ENCODE data around the gene NPR1.
A peak's percentile ranks its signal among the peaks of the same experiment; 100 is the strongest.
"Not testable (repeated sequence)": the region's sequence is repeated elsewhere in the genome, so short reads cannot be mapped to it uniquely, and the experiment has no call there.

NPR1 gene

GRCh38 chr1:153678519-153679336 lies at the start of gene NPR1:
Gene NPR1, plus strand, starts transcription at chr1:153678688. Its CDS starts 421 bp downstream, at chr1:153679109.
- no peak for DNase-seq

GRCh38 chr1:153629343-153629665 lies 49.2 kb upstream of the NPR1 start:
- DNase-seq = no peak

DNA sequence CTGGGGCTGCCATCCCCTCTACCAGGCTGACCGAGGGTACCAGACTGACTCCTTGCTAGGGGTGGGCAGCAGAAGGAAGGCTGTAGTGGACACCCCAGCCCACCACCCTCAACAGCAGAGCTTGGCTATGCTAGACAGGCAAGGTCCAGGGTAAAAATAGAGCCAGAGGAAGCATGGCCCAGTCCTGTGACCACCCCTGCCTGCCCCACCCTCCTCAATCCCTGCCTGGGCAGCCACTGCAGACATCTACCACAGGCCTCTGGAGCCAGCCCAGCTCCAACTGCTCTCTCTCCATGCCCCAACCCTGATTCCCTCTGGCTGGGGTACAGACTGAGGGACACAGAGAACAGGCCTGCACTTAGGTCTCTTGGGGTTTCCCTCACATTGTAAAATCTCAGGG lies 48.5 kb upstream of the NPR1 start:
- no peak for DNase-seq

DNA sequence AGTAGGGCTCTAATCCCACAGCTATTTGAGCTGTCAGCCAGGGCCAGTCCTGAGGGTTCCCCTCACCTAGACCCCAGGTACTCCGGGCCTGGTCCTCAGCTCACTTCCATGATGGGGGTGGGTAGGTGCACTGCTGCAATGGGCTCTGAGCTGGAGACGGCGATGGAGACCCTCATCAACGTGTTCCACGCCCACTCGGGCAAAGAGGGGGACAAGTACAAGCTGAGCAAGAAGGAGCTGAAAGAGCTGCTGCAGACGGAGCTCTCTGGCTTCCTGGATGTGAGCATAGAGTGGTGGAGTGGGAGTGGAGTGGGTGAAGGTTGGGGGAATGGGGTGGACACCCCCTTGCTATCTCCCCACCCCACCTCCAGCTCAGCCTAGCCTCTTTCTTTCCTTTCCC lies 48.1 kb upstream of the NPR1 start:
- no peak for DNase-seq

DNA sequence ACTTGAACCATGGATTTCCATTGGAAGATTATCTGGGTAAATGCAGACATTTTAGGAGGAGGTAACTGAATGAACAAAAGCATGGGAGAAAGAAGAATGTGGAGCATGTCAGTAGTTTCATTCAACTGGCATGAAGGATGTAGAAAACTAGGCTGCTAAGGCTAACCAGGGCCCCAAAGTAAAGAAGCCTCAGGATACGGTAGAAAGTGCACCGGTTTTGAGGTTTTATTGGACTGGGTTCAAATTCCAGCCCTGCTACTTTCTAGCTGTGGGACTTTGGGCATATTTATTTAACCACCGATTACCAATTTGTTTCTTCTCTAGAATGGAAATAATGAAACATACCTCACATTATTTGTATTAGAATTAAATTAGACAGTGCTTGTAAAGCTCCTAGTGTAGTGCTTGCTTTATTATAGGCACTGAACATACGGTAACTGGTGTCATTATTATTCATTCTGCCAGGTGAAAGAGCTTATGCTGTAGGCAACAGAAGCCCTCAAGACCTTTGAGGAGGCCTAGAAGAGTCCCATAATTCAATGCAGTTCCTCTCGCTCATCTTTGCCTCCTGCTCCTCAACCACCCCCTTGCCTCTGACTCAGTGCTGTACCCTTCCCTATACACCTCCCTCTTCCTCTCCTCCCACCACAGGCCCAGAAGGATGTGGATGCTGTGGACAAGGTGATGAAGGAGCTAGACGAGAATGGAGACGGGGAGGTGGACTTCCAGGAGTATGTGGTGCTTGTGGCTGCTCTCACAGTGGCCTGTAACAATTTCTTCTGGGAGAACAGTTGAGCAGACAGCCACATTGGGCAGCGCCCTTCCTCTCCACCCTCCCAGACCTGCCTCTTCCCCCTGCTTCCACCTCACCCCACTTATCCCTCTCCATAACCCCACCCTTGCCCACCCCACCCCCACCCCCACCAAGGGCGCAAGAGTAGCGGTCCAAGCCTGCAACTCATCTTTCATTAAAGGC lies 47.2 kb upstream of the NPR1 start:
- DNase-seq = no peak

DNA sequence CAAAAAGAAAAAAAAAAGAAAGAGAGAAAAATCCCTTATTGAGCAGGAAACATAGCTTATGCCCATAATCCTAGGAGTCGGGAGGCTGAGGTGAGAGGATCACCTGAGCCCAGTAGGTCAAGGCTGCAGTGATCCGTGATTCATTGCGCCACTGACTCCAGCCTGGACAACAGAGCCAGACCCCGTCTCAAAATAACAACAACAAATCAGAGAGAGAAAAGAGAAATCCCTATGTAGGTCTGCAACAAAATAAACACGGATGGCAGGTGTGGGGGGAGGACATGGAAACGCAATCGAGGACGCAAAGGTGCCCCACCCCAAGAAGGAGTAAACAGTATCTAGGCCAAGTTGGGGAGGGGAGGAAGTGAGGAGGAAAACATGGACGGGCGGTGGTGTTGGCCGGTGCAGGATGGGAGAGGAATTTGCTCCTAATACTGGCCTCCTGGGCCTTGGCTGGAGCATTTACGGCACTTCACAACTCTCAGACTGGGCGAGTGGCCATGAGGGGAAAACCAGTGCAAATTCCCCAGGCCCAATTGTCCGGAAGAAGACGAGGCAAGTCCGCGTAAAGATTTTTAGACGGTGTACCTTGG lies 45.2 kb upstream of the NPR1 start:
- no peak for DNase-seq

DNA sequence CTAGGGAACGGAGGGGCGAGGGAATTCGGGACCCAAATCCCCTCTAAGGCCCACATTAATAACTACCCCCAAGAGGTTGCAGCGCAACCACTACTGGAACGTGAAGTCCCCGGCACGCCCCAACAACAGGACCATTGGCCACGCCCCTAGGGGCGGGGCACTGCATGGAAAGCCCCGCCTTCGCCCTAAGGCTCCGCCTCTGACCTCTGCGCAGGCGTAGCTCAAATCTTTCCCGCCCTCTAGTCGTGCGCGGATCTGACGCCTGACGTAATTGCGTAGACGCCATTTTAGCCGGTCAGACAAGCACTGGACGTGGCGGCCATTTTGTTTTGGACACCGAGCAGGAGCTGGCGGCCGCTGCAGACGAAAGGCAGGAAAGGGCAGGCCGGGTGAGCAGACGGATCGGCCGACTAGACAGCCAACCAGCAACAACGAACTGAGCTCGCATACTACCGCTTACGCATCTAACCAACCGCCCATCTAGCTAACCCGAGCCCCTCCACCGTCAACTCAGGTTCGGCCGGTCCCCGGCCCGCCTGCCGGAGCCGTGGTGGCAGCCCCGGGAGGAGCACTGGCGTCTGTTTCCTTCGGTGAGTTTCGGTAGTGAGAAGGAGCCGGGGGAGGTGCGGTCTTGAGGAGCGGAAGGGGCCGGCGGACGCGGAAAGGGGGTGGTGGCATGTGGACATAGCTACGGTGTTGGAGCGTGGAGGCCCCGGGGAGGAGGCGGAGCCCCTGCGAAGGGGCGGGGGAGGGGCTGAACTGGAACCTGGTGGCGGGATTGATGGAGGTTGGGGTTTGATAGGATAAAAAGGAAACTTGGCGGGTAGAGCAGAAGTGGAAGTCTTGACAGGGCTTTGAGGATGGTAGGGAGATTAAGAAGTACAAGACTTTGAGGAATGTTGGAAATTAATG lies 44.5 kb upstream of the NPR1 start, which contains the start of gene CHTOP:
Gene CHTOP, plus strand, starts transcription at position 313 of the 912 bp plus-strand sequence. CDS start 2,523 bp downstream, outside the sequence.
- peak; percentile 95 for DNase-seq

GRCh38 chr1:153635872-153636271 lies 42.6 kb upstream of the NPR1 start:
- no peak for DNase-seq

GRCh38 chr1:153636312-153636711 lies 42.2 kb upstream of the NPR1 start:
- no peak for DNase-seq

DNA sequence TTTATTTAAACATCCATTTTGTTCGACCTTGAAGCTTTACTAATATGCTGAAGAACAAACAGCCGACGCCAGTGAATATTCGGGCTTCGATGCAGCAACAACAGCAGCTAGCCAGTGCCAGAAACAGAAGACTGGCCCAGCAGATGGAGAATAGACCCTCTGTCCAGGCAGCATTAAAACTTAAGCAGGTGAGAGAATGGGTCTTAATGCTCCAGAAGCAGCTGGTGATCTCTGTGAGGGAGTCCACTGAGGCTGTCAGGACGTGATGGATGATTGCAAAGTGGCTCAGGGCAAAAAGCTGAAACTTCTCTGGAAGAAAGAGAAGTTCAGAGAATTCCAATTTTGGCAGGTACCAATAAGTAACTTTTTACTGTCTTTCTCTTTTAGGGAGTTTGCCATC lies 40.2 kb upstream of the NPR1 start:
- DNase-seq = no peak

GRCh38 chr1:153639280-153639679 lies 39.2 kb upstream of the NPR1 start:
- DNase-seq = no peak

- DNase-seq = not testable (repeated sequence)
Measured at GRCh38 chr1:153640213-153640612, 38.3 kb upstream of the NPR1 start.

- no peak for DNase-seq
Measured at GRCh38 chr1:153640861-153641260, 37.6 kb upstream of the NPR1 start.

GRCh38 chr1:153642161-153642560 lies 36.3 kb upstream of the NPR1 start:
- no peak for DNase-seq

- DNase-seq = no peak
Measured at GRCh38 chr1:153643100-153643499, 35.4 kb upstream of the NPR1 start.

GRCh38 chr1:153643816-153644215 lies 34.7 kb upstream of the NPR1 start:
- DNase-seq = no peak

DNA sequence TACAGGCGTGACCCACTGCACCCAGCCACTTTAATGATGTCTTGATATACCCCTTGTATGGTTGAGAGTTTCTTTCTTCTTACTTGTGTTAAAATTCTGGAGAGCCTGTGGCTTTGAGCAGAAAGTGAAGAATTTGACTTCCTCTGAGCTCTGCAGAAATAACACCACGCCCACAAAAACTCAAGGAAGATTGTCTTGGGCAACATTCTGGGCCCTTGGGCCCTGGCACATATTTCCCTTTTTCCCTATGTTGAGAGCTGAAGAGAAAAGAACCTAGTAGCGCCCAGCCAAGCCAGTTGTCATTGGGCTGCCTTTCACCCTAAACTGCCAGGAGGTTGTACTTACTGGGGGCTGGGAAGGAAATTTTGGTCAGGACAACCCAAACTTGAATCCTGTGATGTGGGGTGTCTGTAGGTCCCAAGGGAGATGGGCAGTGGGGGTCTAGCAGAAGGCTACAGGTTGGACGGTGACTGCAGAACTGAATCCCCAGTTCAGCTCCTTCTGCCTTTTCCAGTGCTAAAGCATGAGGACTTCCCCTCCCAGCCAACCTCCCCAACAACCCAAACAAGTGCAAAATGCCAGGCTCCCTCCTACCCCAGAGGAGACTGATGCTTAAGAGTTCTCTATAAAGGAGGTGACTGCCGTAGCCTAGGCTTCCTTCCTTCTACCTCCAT lies 31.7 kb upstream of the NPR1 start:
- no peak for DNase-seq

DNA sequence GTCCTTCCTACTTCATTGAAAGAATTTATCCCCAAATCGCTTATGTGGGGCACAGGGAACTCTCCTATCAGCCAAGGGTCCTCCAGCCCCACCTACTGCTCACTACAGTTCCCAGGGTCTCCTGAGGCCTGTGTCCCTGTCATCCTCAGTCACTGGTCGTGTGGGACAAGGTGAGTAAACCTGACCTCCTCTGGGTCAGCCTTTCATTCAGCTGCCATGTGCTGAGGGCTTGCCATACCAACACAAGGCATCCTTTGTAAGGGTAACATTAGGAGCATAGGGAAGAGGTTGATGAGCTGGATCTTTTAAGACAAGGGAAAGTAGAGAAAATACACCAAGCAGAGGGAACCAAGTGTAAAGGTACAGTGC lies 31.2 kb upstream of the NPR1 start:
- DNase-seq = no peak

GRCh38 chr1:153648000-153648643 lies 30.4 kb upstream of the NPR1 start:
- DNase-seq = no peak

GRCh38 chr1:153649137-153649862 lies 29.2 kb upstream of the NPR1 start:
- no peak for DNase-seq

DNA sequence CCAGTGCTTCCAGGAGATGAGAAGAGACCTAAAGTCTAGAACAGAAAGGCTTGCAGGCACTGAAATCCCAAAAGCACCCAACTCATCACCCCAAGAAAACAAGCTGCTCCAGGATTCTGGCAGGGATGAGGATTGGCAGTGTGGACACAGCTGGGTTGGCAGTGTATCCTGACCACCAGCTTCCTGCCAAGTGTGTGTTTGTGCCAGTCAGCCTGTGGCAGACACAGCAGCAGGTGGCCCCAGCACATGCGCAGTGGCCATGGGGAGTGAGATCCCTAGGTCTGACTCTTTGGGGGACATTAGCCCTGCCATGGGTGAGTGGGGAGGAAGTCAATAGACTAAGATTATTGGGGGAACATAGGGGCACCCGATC lies 28.6 kb upstream of the NPR1 start:
- no peak for DNase-seq

Data from GDM1 (cell line).